OCI-LY3 (cell line): ENCODE results near the gene NSUN6.

Experiments used
- EZH2phosphoT487 ChIP-seq: fragments of 200-600 bp; shearing (Covaris generic); IDR thresholded peaks from 2 replicates; pipeline ENCODE4 v1.6.1; 2018; ENCODE audit warnings: antibody characterized with exemption, mixed run types, low read depth
- TF ChIP-seq, protein P1 (sequence below): fragments of 200-600, 300-600 bp; sonication (generic); IDR thresholded peaks from 2 replicates; pipeline ENCODE4 v1.5.1; 2014; ENCODE audit warnings: antibody characterized with exemption, low read length, low read depth

DNA sequence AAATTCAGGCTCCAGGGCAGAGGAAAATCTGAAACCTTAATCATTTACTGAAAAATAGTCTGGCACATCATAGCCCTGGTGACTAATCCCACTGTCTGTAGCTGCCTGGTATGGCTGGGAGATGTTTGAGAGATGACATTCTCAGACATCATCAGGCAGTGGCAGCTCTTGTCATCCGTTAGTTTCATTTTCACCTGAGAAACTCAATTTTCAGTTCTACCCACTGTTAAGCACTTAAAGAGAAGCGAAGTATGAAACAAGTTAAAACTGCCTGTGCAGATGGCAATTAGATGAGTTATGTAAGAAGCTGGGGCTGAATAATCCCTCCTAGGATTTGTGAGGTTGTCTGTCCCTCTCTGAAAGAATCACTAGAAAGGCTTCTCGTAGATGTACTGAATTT, 150.2 kb downstream of the NSUN6 start:
- TF ChIP-seq, protein P1, sequence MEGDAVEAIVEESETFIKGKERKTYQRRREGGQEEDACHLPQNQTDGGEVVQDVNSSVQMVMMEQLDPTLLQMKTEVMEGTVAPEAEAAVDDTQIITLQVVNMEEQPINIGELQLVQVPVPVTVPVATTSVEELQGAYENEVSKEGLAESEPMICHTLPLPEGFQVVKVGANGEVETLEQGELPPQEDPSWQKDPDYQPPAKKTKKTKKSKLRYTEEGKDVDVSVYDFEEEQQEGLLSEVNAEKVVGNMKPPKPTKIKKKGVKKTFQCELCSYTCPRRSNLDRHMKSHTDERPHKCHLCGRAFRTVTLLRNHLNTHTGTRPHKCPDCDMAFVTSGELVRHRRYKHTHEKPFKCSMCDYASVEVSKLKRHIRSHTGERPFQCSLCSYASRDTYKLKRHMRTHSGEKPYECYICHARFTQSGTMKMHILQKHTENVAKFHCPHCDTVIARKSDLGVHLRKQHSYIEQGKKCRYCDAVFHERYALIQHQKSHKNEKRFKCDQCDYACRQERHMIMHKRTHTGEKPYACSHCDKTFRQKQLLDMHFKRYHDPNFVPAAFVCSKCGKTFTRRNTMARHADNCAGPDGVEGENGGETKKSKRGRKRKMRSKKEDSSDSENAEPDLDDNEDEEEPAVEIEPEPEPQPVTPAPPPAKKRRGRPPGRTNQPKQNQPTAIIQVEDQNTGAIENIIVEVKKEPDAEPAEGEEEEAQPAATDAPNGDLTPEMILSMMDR: no peak
- TF ChIP-seq EZH2phosphoT487: no peak
